WTC11 (cell line): ENCODE measurements around the gene GLG1. TPM values are rescaled to one million over a fixed set of nuclear protein-coding genes. Genes with fewer than 3 reads are reported as not detected.

Experiments
- ATAC-seq: fragments of 200-7000 bp; cut with Tn5 transposase; 2 replicates; pipeline ENCODE4 v1.10.0; 2021; ENCODE audit warnings: mild to moderate bottlenecking, moderate library complexity
- CTCF ChIA-PET: fragments of 300-600 bp; sonication (Branson Sonifier 250); formaldehyde crosslinking; loops from one replicate; lab custom pipeline; 2021; ENCODE audit warnings: antibody characterized with exemption; lab: Charles Lee
- POLR2A ChIA-PET: fragments of 350-600 bp; sonication (Branson Sonifier 250); formaldehyde crosslinking; loops from one replicate; lab custom pipeline; 2021; ENCODE audit warnings: antibody characterized with exemption; lab: Charles Lee
- DNase-seq: peaks from one replicate; pipeline ENCODE4 v3.0.0; 2021; ENCODE audit warnings: low spot score
- H3K27ac Mint-ChIP-seq: 2 replicates; pipeline ENCODE4 v1.8.0; 2021; ENCODE audit warnings: mixed read lengths
- H3K27me3 Mint-ChIP-seq: 2 replicates; pipeline ENCODE4 v1.8.0; 2021; ENCODE audit warnings: low read depth, mild to moderate bottlenecking, moderate library complexity, mixed read lengths
- H3K36me3 Mint-ChIP-seq: 2 replicates; pipeline ENCODE4 v1.8.0; 2021; ENCODE audit warnings: mixed read lengths
- H3K4me1 Mint-ChIP-seq: 2 replicates; pipeline ENCODE4 v1.8.0; 2022; ENCODE audit warnings: mixed read lengths
- H3K4me3 Mint-ChIP-seq: 2 replicates; pipeline ENCODE4 v1.8.0; 2021; ENCODE audit warnings: mild to moderate bottlenecking, moderate library complexity, mixed read lengths
- H3K9me3 Mint-ChIP-seq: 2 replicates; pipeline ENCODE4 v1.8.0; 2021; ENCODE audit warnings: mixed read lengths
- ARID4B ChIP-seq: sonication (generic); formaldehyde crosslinking; IDR thresholded peaks from 2 replicates; pipeline ENCODE4 v1.8.0; 2023; ENCODE audit warnings: missing genetic modification reagents, mild to moderate bottlenecking, borderline replicate concordance
- ATF1 ChIP-seq: sonication (generic); formaldehyde crosslinking; IDR thresholded peaks from 2 replicates; pipeline ENCODE4 v1.8.1; 2023; ENCODE audit warnings: mild to moderate bottlenecking, moderate library complexity, missing genetic modification reagents
- ATF6 ChIP-seq: sonication (generic); formaldehyde crosslinking; IDR thresholded peaks from 2 replicates; pipeline ENCODE4 v1.8.1; 2023; ENCODE audit warnings: mild to moderate bottlenecking, missing genetic modification reagents
- CDX4 ChIP-seq: fragments of 250-450 bp; sonication (Bioruptor Pico); IDR thresholded peaks from 2 replicates; pipeline ENCODE4 v1.9.0; 2021; ENCODE audit warnings: moderate library complexity, mild to moderate bottlenecking, inconsistent platforms, borderline replicate concordance
- FOXK1 ChIP-seq: sonication (generic); formaldehyde crosslinking; IDR thresholded peaks from 2 replicates; pipeline ENCODE4 v1.8.0; 2022; ENCODE audit warnings: mild to moderate bottlenecking, moderate library complexity, missing genetic modification reagents
- GRHL2 ChIP-seq: fragments of 250-450 bp; sonication (Bioruptor Pico); IDR thresholded peaks from 2 replicates; pipeline ENCODE4 v1.8.0; 2022; ENCODE audit warnings: mild to moderate bottlenecking, moderate library complexity; ENCODE audit not compliant: insufficient replicate concordance, severe bottlenecking
- HMGA2 ChIP-seq: fragments of 250-450 bp; sonication (Bioruptor Pico); IDR thresholded peaks from 2 replicates; pipeline ENCODE4 v1.4.0; 2021; ENCODE audit warnings: mild to moderate bottlenecking, moderate library complexity
- NFATC4 ChIP-seq: fragments of 250-450 bp; sonication (Bioruptor Pico); IDR thresholded peaks from 2 replicates; pipeline ENCODE4 v1.9.0; 2021; ENCODE audit warnings: mild to moderate bottlenecking
- NFE2L1 ChIP-seq: sonication (generic); formaldehyde crosslinking; IDR thresholded peaks from 2 replicates; pipeline ENCODE4 v1.8.1; 2023; ENCODE audit warnings: missing genetic modification reagents
- NR2C2 ChIP-seq: sonication (generic); formaldehyde crosslinking; IDR thresholded peaks from 2 replicates; pipeline ENCODE4 v1.8.0; 2022; ENCODE audit warnings: mild to moderate bottlenecking, missing genetic modification reagents
- PRDM15 ChIP-seq: sonication (generic); formaldehyde crosslinking; IDR thresholded peaks from 2 replicates; pipeline ENCODE4 v1.8.0; 2022; ENCODE audit warnings: missing genetic modification reagents
- SMAD4 ChIP-seq: sonication (generic); formaldehyde crosslinking; IDR thresholded peaks from 2 replicates; pipeline ENCODE4 v1.8.0; 2022; ENCODE audit warnings: mild to moderate bottlenecking, missing genetic modification reagents
- SP1 ChIP-seq: sonication (generic); formaldehyde crosslinking; conservative IDR thresholded peaks from 2 replicates; pipeline ENCODE4 v1.8.1; 2022; ENCODE audit warnings: missing genetic modification reagents
- STAT6 ChIP-seq: sonication (generic); formaldehyde crosslinking; conservative IDR thresholded peaks from 2 replicates; pipeline ENCODE4 v1.8.1; 2023; ENCODE audit warnings: mild to moderate bottlenecking, low read depth, missing genetic modification reagents, moderate library complexity
- ZBTB43 ChIP-seq: sonication (generic); formaldehyde crosslinking; IDR thresholded peaks from 2 replicates; pipeline ENCODE4 v1.8.1; 2023; ENCODE audit warnings: mild to moderate bottlenecking, missing genetic modification reagents
- ZNF138 ChIP-seq: sonication (generic); formaldehyde crosslinking; conservative IDR thresholded peaks from 2 replicates; pipeline ENCODE4 v1.8.1; 2022; ENCODE audit warnings: mild to moderate bottlenecking, moderate library complexity, missing genetic modification reagents
- ZNF263 ChIP-seq: sonication (generic); formaldehyde crosslinking; IDR thresholded peaks from 2 replicates; pipeline ENCODE4 v1.8.1; 2022; ENCODE audit warnings: low read depth, mild to moderate bottlenecking, moderate library complexity, missing genetic modification reagents
- ZNF532 ChIP-seq: fragments of 250-450 bp; sonication (Bioruptor Pico); IDR thresholded peaks from 2 replicates; pipeline ENCODE4 v1.9.0; 2021; ENCODE audit warnings: mild to moderate bottlenecking, borderline replicate concordance
- total RNA-seq: library from RNA; stranded (reverse); gene quantifications from 3 replicates; pipeline ENCODE4 v1.2.3, GENCODE V29; 2021

Gene GLG1
- total RNA-seq, 1 experiment from 2014 or later: 156 TPM

- Mint-ChIP-seq H3K36me3 (peaks cover 12% of the 10 kb centered on the region), H3K4me1 (peaks cover 12% of the 10 kb centered on the region), H3K4me3 (no peak overlapping the region), H3K27ac (no peak overlapping the region), H3K27me3 (no peaks in the 10 kb centered on the region), H3K9me3 (no peaks in the 10 kb centered on the region)
- TF ChIP-seq FOXK1 (CRISPR knock-in tag) (no peak), SMAD4 (CRISPR knock-in tag) (no peak), ZBTB43 (CRISPR knock-in tag) (no peak), HMGA2 (CRISPR knock-in tag) (no peak), NR2C2 (no peak), CDX4 (CRISPR knock-in tag) (no peak), NFATC4 (no peak), ARID4B (CRISPR knock-in tag) (no peak), PRDM15 (CRISPR knock-in tag) (no peak), NFE2L1 (CRISPR knock-in tag) (no peak), ZNF263 (CRISPR knock-in tag) (no peak), ATF1 (CRISPR knock-in tag) (no peak), STAT6 (CRISPR knock-in tag) (no peak), SP1 (CRISPR knock-in tag) (no peak), ZNF532 (CRISPR knock-in tag) (no peak), ATF6 (CRISPR knock-in tag) (no peak), ZNF138 (CRISPR knock-in tag) (no peak), GRHL2 (CRISPR knock-in tag) (no peak)
- ATAC-seq (no peak), DNase-seq (no peak)
- POLR2A ChIA-PET: no interaction called here
- CTCF ChIA-PET: interaction anchor here (0.5 to 0.7 kb wide), 2 partner anchors 16 to 229 kb away, joined by 3 to 4 read pairs; no protein-coding TSS in a partner anchor
These were observed 10.3 kb downstream of the GLG1 start for GRCh38 chr16:74596586-74596985.
